NOMO-1 treated with dmso at 0.1 percent for 144 hours (cell line): ENCODE measurements around the gene SLC9C1.

Experiments used
- DNase-seq: peaks from one replicate; lab custom pipeline; 2025; ENCODE audit not compliant: unreplicated experiment; lab: John Stamatoyannopoulos, UW

Gene SLC9C1

GRCh38 chr3:112115806-112116383 is 178.1 kb downstream of the SLC9C1 start:
- DNase-seq, result no peak

DNA sequence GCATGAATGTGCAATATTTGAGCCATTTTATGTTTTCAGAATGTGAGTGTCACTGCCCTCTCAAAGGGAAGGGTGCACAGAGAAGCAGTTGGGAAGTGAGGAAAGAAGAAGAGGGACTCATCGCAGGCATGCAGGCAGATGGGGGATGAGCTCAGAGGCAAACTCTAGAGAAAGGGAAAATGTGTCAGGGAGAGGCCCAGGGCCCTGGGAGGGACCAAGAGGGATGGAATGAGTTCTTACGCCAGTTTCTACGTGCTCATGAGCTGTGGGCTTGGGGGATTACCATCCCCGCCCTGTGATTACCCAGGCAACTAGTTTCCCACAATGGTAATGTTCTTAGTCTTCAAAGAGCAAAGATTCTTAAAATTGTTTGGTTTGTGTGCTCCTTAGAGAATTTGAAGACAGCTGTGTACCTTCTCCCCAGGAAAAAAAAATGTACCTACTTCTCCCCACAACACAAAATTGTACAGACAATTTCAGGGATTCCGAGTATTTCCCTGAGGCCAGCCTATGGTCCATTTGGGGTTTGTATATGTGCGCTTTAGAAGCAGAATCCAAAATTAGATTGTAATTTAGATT is 178.8 kb downstream of the SLC9C1 start:
- no peak for DNase-seq

DNA sequence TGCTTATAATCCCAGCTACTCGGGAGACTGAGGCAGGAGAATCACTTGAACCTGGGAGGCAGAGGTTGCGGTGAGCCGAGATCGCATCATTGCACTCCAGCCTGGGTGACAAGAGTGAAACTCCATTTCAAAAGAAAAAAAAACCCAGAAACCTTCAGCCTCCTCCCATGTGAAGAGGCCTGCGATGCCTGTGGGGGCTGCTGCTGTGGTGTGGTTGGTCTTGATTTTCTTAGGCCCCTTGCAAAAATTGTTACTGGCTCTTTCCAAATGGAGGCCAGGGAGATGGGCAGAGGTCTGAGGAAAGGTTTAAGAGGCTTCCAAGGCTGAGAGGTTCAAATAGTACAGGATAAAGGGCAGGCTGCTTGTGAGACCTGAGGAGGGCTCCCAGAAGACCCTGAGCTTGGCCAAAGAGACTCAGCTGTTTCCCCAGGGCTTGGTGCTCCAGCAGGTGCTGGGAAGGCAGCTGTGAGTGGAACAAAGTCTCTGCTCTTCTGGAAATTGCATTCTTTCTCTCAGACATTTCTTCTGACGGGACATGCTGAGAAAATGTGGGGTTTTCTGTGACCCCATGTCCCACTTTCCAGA is 179.3 kb downstream of the SLC9C1 start:
- no peak for DNase-seq

- peak; percentile 37 for DNase-seq
Measured at GRCh38 chr3:112111785-112112402, 182.1 kb downstream of the SLC9C1 start.

- DNase-seq, result no peak
Measured at GRCh38 chr3:112109322-112109721, 184.7 kb downstream of the SLC9C1 start.

GRCh38 chr3:112104774-112105173 is 189.2 kb downstream of the SLC9C1 start:
- no peak for DNase-seq

- DNase-seq, result no peak
Measured at GRCh38 chr3:112101916-112102315, 192.1 kb downstream of the SLC9C1 start.

DNA sequence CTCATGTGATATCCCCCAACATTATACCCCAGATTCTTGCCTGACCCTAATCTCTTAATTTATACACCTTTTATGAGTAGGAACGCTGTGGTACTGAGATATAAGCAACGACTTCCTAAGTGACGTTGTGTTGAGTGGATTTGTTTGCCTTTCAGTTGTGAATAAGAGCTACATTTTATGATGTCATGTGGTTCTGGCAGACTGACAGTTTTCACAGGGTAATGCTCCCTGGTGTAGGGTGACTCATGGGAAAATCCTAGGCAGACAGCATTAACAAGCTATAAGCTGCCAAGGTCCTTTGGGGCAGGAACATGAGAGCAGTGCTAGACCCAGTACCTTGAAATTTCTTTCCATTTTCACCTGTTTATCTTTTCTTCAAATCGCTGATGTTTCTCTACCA is 196.6 kb downstream of the SLC9C1 start:
- no peak for DNase-seq

- DNase-seq, result no peak
Measured at GRCh38 chr3:112096176-112096575, 197.8 kb downstream of the SLC9C1 start.

GRCh38 chr3:112095731-112096130 is 198.3 kb downstream of the SLC9C1 start:
- DNase-seq, result no peak

DNA sequence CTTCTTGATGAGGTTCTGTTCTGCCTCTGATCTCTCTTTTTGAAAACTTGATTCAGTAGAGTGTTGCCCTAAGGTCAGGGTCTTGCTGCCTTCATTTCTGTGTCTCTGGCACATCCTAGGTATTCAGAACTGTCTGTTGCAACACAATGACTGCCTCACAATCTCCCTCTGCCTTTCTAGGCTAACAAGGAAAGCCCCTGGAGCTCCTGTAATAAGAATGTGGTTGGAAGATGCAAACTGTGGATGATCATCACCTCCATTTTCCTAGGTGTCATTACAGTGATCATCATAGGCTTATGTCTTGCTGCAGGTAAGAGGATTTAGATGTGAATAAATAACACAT is 200.9 kb downstream of the SLC9C1 start:
- no peak for DNase-seq

DNA sequence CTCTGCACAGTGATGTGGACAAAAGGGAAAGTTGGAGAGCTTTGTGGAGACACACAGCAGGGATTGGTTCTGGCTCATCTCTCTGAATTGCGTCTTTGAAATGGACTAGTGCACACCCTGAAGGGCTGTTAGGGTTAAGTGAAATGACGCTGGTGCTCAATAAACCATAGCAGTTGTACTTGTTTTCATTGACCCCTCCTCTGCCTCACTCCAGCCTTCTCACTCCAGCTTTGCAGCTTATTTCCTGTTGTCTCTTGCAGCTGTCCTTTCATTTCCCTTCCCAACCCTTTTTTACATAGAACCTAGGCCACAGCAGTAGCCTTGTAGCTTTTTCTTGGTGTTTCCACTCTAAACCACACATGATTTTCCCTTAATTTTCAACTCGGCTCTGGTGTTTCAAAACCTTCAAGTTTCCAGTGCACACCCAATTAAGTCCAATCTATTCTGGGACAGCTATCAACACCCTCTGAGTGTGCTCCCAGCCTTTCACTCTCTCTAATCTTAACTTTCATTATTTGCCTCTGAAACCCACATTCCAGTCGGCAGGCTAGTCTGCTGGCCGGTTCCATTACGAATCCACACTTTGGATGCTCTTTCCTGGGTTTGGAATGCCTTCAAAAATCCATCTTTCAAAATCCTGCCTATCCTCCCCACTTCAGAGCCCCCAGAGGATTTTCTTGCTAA is 201.4 kb downstream of the SLC9C1 start:
- DNase-seq, result peak; percentile 15

- DNase-seq, result no peak
Measured at GRCh38 chr3:112090887-112091586, 203.0 kb downstream of the SLC9C1 start.
